GM12872 (cell line): ENCODE results near the gene OPN5.

Source experiments
- TF ChIP-seq, protein P1 (sequence below): IDR thresholded peaks from 3 replicates; pipeline ENCODE4 v1.5.1; 2011; ENCODE audit warnings: low read depth, mild to moderate bottlenecking, low read length, moderate library complexity; ENCODE audit not compliant: insufficient read depth

OPN5 gene

DNA sequence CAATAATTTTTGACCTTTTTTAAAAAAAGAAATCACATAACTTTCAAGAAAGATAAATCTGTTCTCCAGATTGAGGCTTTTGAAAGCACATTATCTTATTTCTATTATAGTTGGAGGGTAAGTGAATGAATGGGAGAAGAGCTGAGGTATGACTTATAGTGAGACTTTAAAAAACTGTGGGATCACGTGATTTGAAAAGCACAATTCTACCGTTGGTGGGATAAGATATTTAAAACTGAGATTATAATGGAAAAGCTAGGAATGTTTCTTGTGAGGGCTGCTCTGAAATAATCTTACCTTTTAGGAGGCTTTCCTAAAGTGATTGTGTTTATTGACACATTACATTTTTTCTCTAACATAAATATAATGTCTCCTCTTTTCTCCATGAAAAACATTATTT is 9.5 kb upstream of the OPN5 start:
- TF ChIP-seq, protein P1, sequence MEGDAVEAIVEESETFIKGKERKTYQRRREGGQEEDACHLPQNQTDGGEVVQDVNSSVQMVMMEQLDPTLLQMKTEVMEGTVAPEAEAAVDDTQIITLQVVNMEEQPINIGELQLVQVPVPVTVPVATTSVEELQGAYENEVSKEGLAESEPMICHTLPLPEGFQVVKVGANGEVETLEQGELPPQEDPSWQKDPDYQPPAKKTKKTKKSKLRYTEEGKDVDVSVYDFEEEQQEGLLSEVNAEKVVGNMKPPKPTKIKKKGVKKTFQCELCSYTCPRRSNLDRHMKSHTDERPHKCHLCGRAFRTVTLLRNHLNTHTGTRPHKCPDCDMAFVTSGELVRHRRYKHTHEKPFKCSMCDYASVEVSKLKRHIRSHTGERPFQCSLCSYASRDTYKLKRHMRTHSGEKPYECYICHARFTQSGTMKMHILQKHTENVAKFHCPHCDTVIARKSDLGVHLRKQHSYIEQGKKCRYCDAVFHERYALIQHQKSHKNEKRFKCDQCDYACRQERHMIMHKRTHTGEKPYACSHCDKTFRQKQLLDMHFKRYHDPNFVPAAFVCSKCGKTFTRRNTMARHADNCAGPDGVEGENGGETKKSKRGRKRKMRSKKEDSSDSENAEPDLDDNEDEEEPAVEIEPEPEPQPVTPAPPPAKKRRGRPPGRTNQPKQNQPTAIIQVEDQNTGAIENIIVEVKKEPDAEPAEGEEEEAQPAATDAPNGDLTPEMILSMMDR, result no peak

DNA sequence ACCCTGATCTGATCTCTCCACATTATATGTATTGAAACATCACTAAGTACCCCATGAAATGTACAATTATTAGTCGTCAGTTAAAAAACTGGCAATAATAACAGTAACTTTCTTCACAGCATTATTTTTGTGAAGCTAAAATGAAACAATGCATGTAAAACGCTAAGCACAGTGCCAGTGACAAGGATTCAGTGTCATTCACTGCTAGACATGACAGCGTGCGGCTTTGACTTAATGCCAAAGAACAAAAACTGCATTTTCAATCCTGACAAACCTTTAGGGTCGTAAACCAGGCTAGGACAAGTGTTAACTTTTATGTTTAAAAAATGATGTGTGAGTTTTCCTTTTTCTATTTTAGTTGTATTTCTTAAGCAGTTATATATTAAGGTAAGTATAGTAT is 8.8 kb upstream of the OPN5 start:
- TF ChIP-seq, protein P1, result no peak

DNA sequence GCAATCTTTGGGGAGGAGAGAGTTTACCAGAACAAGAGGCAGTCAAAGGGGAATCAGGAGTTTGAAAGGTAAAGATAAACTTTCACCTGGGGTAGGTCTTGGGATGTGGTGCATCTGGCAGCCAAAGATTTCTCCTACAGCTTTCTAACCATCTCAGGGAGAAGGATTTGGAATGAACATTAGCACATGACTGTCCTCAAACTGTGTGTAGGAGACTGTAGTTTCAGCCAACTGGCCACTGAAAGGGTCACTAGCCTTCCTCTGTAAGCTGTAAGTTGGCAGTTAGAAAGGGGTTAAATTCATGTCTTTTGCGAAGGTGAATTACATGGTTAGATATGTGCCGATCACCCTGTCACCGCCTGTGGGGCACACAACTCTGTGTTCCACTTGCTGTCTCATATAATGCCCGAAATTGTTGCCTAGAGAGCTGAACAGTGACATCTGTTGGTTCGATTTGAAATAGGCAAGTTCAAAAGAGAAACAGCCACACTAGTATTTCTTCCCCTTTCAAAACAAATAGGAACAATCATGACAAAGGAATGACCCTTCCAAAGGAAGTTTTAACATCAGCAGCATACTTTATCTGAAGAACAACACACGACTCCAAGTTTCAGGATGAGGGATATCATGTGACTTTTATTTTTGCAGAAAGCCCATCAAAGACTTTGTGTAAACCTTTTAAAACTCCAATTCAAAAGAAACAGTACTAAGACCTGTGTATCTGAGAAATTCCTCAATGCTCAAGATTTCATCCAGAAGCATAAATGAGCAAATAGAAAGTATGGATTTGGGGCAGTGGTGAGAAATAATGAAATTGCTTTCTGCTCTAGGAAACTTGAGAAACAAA is 1.1 kb upstream of the OPN5 start:
- TF ChIP-seq, protein P1, result peak; percentile 68

DNA sequence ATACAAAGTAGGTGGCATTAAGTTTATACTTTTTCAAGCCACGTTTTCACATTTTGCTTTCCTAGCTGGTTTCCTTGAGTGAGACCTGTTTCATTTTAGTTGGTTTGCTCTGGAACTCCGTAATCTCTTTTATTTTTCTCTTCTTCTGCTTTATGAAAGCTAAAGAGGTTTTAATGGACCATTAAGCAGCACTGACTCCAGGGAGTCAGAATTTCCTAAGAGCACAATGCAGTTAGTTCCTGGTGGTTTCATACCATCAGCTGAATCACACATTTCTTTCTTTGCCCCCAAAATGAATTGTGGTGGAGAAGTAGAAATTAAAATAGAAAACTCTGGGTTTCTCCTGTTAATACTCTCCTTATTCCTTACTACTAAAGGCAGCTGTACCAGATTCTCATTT is 3.4 kb downstream of the OPN5 start:
- TF ChIP-seq, protein P1, result no peak

DNA sequence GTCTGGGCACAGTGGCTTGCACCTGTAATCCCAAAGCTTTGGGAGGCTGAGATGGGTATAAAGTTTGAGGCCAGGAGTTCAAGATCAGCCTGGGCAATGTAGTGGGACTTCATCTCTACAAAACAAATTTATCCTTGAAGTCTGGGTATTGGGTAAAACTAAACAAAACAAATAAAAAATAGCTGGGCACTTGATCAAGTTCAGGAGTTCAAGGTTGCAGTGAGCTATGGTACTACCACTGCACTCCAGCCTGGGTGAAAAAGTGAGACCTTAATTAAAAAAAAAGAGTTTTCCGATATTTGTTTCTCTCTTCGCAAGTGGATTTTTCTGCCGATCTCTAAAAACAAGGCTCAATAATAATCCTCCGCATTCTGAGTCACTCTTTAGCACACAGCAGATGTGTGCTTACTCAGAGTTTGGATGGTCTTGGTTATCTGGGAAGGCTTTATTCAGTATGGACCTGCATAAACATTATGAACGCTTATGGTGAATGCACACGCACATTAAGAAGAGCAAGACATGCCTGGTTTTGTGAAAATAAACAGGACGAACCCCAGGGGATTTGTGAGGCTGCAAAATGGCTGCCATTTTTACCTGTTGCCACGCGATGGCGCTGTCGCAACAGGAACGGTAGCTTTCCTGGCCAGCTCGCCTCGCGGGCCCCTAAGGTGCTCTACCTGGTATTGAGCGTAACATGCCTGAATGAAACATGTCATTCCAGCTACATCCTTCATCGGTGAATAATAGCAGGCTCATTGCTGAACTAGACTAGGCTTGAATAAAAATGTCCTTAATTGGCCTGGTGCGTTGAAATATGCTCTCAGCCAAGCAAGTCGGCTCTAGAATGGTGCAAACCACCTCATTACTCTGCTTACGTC is 6.0 kb downstream of the OPN5 start:
- TF ChIP-seq, protein P1, result peak; percentile 91

DNA sequence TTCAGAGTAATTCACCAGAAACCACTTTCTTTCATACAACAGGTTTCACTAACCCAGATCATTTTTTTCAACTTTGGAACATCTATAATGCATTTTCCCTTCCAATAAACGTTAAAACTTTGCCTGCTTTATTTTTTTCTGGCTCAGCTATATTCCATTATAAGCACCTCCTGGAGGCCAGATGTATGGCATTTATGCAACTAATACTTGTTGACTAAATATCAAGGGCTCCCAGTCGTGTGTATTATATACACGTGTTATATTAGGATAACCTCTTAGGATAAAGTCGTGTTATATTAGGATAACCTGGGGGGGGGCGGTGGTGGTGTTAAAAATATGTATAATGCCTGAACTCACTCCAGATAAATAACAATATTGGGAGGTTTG is 6.7 kb downstream of the OPN5 start:
- TF ChIP-seq, protein P1, result no peak

DNA sequence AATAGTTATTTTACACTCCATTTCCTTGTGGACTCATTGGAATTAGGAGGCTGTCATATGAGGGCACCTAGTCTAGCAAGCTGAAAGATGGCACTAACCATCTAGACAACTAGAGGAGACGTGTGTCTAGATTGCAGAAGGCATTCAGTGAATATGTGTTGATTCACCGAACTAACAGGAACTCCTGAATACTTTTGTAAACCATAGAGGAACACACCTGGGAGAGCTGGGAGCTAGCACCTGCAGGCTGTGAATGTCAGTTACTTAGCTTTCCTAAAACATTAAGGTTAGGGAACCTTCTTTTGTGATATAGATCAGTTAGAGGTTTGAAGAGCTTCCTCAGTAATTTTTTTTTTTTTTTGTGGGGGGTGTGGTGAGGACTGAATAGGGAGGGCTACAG is 7.7 kb downstream of the OPN5 start:
- TF ChIP-seq, protein P1, result no peak
